Thoracic aorta (tissue), 2 donors: ENCODE data around the gene COQ8B. TPM values are rescaled to one million over a fixed set of nuclear protein-coding genes. Genes with fewer than 3 reads are reported as not detected.

ENCODE experiments used
- ATAC-seq: fragments of 150-250 bp; one replicate; pipeline ENCODE4 v1.8.0; 2017; ENCODE audit warnings: low read depth; ENCODE audit not compliant: insufficient number of reproducible peaks, low FRiP score
- DNase-seq: peaks from one replicate; pipeline ENCODE4 v3.0.0-alpha.2; 2020; ENCODE audit warnings: low spot score
- H3K27ac ChIP-seq, 2 donors: fragments of 200-600 bp; sonication (generic); 1 replicate in 1 of 2; 2 replicates in 1 of 2; pipeline ENCODE4 v1.5.1; 2016; ENCODE audit warnings: mild to moderate bottlenecking in 2 of 2, moderate library complexity in 2 of 2
- H3K27me3 ChIP-seq: fragments of 200-600 bp; sonication (generic); replicated peaks from 2 replicates; pipeline ENCODE4 v1.6.0; 2016; ENCODE audit warnings: mild to moderate bottlenecking; ENCODE audit not compliant: insufficient read depth
- H3K36me3 ChIP-seq: fragments of 200-600 bp; sonication (generic); one replicate; pipeline ENCODE4 v1.5.1; 2016
- H3K4me1 ChIP-seq, 2 donors: fragments of 200-600 bp; sonication (generic); 1 replicate in 1 of 2; 2 replicates in 1 of 2; pipeline versions ENCODE4 v1.5.1 to v1.6.0; 2016; ENCODE audit warnings: low read depth in 2 of 2, mild to moderate bottlenecking in 1 of 2; ENCODE audit not compliant: control insufficient read depth in 1 of 2
- H3K4me3 ChIP-seq: fragments of 200-600 bp; sonication (generic); 2 replicates; pipeline ENCODE4 v1.5.1; 2016; ENCODE audit warnings: mild to moderate bottlenecking
- H3K9me3 ChIP-seq: fragments of 200-600 bp; sonication (generic); 2 replicates; pipeline ENCODE4 v1.5.1; 2016
- CTCF ChIP-seq: fragments of 200-600 bp; sonication (generic); IDR thresholded peaks from one replicate; pipeline ENCODE4 v1.5.1; 2019; ENCODE audit warnings: antibody characterized with exemption
- total RNA-seq, 2 donors: library from RNA; depleted of rRNA; stranded (reverse); fragments of >200 nt; gene quantifications; one replicate each; pipeline versions ENCODE4 v1.1.0 to v1.2.3, GENCODE V29; 2016

Gene COQ8B
- total RNA-seq, 2 donors from 2014 or later, result 53.6 to 127 TPM

DNA sequence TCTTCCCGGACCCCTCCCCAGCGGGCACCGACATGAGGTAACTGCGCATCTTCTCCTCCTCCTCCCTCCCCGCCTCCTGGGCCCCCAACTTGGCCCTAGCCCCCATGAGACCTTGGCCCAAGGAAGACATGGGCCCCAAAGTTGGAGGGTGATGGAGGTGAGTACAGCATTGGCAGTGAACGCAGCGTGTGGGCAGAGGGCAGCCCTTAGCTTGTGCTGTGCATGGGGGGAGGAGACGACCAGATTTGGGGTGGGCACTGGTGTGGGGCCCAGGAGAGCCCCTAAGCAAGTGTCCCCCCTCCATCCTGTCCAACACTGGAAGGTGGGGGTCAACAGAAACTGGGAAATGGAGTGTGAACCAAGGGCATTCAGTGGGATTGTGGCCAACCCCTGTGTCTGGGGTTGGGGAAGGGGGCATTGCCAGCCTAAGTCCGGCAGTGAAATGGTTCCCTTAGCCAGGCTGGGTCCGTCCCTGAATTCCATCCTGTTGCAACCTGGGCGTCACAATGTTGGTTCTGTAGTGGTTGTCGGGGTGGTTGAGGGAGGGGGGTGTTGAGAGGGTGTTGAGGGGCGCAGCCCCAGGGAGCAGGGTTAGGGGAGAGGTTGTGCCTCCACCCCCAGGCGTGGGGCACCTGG lies 49.8 kb downstream of the COQ8B start:
- no peak for DNase-seq
- peaks cover 0 to 16% of the 10 kb centered on the region in 2 donors for H3K4me1 ChIP-seq
- peaks cover 48% of the 10 kb centered on the region for H3K36me3 ChIP-seq
- H3K4me3 ChIP-seq, result no peak overlapping the region
- ATAC-seq, result no peak
- no peaks in the 10 kb centered on the region for H3K27me3 ChIP-seq
- H3K9me3 ChIP-seq, result no peaks in the 10 kb centered on the region
- TF ChIP-seq CTCF, result no peak
- H3K27ac ChIP-seq, result peak overlapping the region; percentile 30 to 55

DNA sequence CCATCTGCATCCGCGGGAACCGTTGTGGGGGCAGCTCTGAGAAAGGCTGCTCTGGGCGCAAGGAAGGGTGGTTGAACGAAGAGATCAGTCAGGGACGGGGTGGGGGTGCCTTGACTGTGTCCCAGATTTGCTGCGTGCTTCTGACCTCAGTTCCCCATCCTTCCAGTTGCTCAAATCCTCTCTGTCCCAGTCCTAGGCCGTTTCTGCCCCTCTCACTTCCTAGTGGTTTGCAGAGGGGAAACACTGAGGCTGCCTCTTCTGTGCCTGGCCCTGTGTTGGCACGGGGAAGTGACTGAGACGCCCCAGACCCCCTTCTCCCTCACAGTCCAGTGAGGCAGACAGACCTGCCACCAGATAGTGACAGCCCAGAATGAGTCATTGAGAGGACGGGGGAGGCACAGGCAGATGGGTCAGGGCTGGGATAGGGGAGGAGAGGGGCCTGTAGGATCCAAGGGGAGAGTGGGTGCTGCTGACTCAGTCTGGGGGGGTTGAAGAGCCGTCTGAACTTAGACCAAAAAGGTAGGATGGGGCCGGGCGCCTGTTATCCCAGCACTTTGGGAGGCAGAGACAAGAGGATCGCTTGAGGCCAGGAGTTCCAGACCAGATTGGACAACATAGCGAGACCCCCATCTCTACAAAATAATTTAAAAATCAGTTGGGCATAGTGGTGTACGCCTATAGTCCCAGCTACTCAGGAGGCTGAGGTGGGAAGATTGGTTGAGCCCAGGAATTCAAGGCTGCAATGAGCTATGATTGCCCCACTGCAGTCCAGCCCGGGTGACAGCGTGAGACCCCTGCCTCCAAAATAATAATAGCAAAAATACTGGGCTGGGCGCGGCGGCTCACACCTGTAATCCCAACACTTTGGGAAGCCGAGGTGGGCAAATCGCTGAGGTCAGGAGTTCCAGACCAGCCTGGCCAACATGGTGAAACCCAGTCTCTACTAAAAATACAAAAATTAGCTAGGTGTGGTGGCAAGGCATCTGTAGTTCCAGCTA lies 52.7 kb downstream of the COQ8B start:
- Histone ChIP-seq H3K4me1 (peaks cover 0 to 16% of the 10 kb centered on the region in 2 donors), H3K9me3 (no peaks in the 10 kb centered on the region), H3K36me3 (peaks cover 20% of the 10 kb centered on the region), H3K27me3 (no peaks in the 10 kb centered on the region), H3K4me3 (peak overlapping the region; percentile 96), H3K27ac (peak overlapping the region; percentile 84 to 89)
- TF ChIP-seq CTCF, result no peak
- DNase-seq, result no peak
- ATAC-seq, result no peak

- H3K9me3 ChIP-seq, result no peaks in the 10 kb centered on the region
- H3K36me3 ChIP-seq, result peaks cover 12% of the 10 kb centered on the region
- ATAC-seq (peak; percentile 59), DNase-seq (peak; percentile 68)
- H3K27me3 ChIP-seq, result no peaks in the 10 kb centered on the region
- peak; percentile 97 for TF ChIP-seq CTCF
- H3K4me1 ChIP-seq, result peaks cover 0 to 16% of the 10 kb centered on the region in 2 donors
- peak overlapping the region; percentile 96 for H3K4me3 ChIP-seq
- H3K27ac ChIP-seq, result peak overlapping the region; percentile 84 to 89
These were observed 53.6 kb downstream of the COQ8B start for GRCh38 chr19:40662925-40663694.

- no peak overlapping the region for H3K27ac ChIP-seq
- DNase-seq (no peak), ATAC-seq (no peak)
- H3K9me3 ChIP-seq, result no peaks in the 10 kb centered on the region
- no peaks in the 10 kb centered on the region for H3K27me3 ChIP-seq
- TF ChIP-seq CTCF, result no peak
- no peak overlapping the region for H3K4me3 ChIP-seq
- H3K4me1 ChIP-seq, result peaks cover 0 to 16% of the 10 kb centered on the region in 2 donors
- H3K36me3 ChIP-seq, result no peaks in the 10 kb centered on the region
These were observed 55.1 kb downstream of the COQ8B start for GRCh38 chr19:40661616-40662015.
